Esophagus muscularis mucosa (tissue), 4 donors: Measurements from ENCODE around the gene NOCT.

Experiments
- CTCF ChIP-seq, 3 experiments: fragments of 200-600 bp in 2 of 3; fragments of 450-650 bp in 1 of 3; sonication (generic) in 2 of 3; IDR thresholded peaks; one replicate each; pipeline ENCODE4 v1.5.1; 2017 to 2019; ENCODE audit warnings: antibody characterized with exemption in 3 of 3, mild to moderate bottlenecking in 2 of 3, moderate library complexity in 1 of 3
- EP300 ChIP-seq: sonication (generic); formaldehyde crosslinking; IDR thresholded peaks from one replicate; pipeline ENCODE4 v1.6.1; 2017; ENCODE audit warnings: antibody characterized with exemption
- POLR2A ChIP-seq: fragments of 450-650 bp; IDR thresholded peaks from one replicate; pipeline ENCODE4 v1.6.1; 2017; ENCODE audit warnings: antibody characterized with exemption, moderate library complexity, mild to moderate bottlenecking, low read depth
- POLR2AphosphoS5 ChIP-seq, 2 donors: sonication (generic); formaldehyde crosslinking; IDR thresholded peaks; one replicate each; pipeline ENCODE4 v1.6.1; 2017; ENCODE audit warnings: antibody characterized with exemption in 2 of 2

- TF ChIP-seq EP300 (no peak), CTCF (IDR thresholded peaks at IDR 0.05) (peak in 1 of 3 experiments; percentile 5), POLR2A (no peak), POLR2AphosphoS5 (IDR thresholded peaks at IDR 0.05) (no peak)
These were observed 429 bp downstream of the NOCT start for GRCh38 chr4:139015948-139016471.
